Measurements from ENCODE around the gene PTDSS2.
"Not testable (repeated sequence)": the region's sequence is repeated elsewhere in the genome, so short reads cannot be mapped to it uniquely, and the experiment has no call there.

PTDSS2 gene
- total RNA-seq, result 11.6 to 18.4 (median 12.0) reads per million in 3 donors

GRCh38 chr11:449889-450808, at the start of gene PTDSS2:
Gene PTDSS2 (plus strand): TSS chr11:450279. CDS start chr11:450456, 177 bp downstream.
- Histone ChIP-seq H3K4me3 (ENCODE audit: insufficient read depth, low read depth, low read length, poor library complexity, severe bottlenecking) (peak within 1 kb of the TSS; percentile 91), H3K9me3 (ENCODE audit: control insufficient read depth, low read length) (no peaks in the 10 kb centered on the region), H3K27me3 (replicated peaks; ENCODE audit: control insufficient read depth, insufficient read depth, low read length, poor library complexity, severe bottlenecking) (no peaks in the 10 kb centered on the region), H3K36me3 (ENCODE audit: control insufficient read depth, insufficient read depth, low read length) (peaks cover 11% of the 10 kb centered on the region), H3K4me1 (ENCODE audit: control insufficient read depth, insufficient read depth, low read length, poor library complexity, severe bottlenecking) (peaks cover 24% of the 10 kb centered on the region), H3K27ac (ENCODE audit: insufficient read depth, low read length, poor library complexity, severe bottlenecking) (peak within 1 kb of the TSS; percentile 87)
- peak; percentile 87 to 92 (median 89) for DNase-seq

- H3K36me3 ChIP-seq (ENCODE audit: control insufficient read depth, insufficient read depth, low read length); H3K27me3 ChIP-seq (replicated peaks; ENCODE audit: control insufficient read depth, insufficient read depth, low read length, poor library complexity, severe bottlenecking); H3K27ac ChIP-seq (ENCODE audit: insufficient read depth, low read length, poor library complexity, severe bottlenecking); DNase-seq; H3K4me3 ChIP-seq (ENCODE audit: insufficient read depth, low read depth, low read length, poor library complexity, severe bottlenecking); H3K9me3 ChIP-seq (ENCODE audit: control insufficient read depth, low read length): not testable (repeated sequence)
- H3K4me1 ChIP-seq (ENCODE audit: control insufficient read depth, insufficient read depth, low read length, poor library complexity, severe bottlenecking), result peaks cover 15% of the 10 kb centered on the region
Observed at GRCh38 chr11:401196-401595, 48.9 kb upstream of the PTDSS2 start.

- H3K27ac ChIP-seq (ENCODE audit: insufficient read depth, low read length, poor library complexity, severe bottlenecking), result no peak overlapping the region
- peaks cover 4% of the 10 kb centered on the region for H3K36me3 ChIP-seq (ENCODE audit: control insufficient read depth, insufficient read depth, low read length)
- peaks cover 19% of the 10 kb centered on the region for H3K4me1 ChIP-seq (ENCODE audit: control insufficient read depth, insufficient read depth, low read length, poor library complexity, severe bottlenecking)
- no peaks in the 10 kb centered on the region for H3K9me3 ChIP-seq (ENCODE audit: control insufficient read depth, low read length)
- no peaks in the 10 kb centered on the region for H3K27me3 ChIP-seq (replicated peaks; ENCODE audit: control insufficient read depth, insufficient read depth, low read length, poor library complexity, severe bottlenecking)
- DNase-seq, result no peak
- H3K4me3 ChIP-seq (ENCODE audit: insufficient read depth, low read depth, low read length, poor library complexity, severe bottlenecking), result no peak overlapping the region
Observed at GRCh38 chr11:403021-403760, 46.9 kb upstream of the PTDSS2 start.

GRCh38 chr11:403761-404431, 46.2 kb upstream of the PTDSS2 start:
- H3K36me3 ChIP-seq (ENCODE audit: control insufficient read depth, insufficient read depth, low read length), result peaks cover 10% of the 10 kb centered on the region
- H3K4me1 ChIP-seq (ENCODE audit: control insufficient read depth, insufficient read depth, low read length, poor library complexity, severe bottlenecking), result peaks cover 19% of the 10 kb centered on the region
- H3K4me3 ChIP-seq (ENCODE audit: insufficient read depth, low read depth, low read length, poor library complexity, severe bottlenecking), result no peak overlapping the region
- H3K27ac ChIP-seq (ENCODE audit: insufficient read depth, low read length, poor library complexity, severe bottlenecking), result no peak overlapping the region
- H3K27me3 ChIP-seq (replicated peaks; ENCODE audit: control insufficient read depth, insufficient read depth, low read length, poor library complexity, severe bottlenecking), result no peaks in the 10 kb centered on the region
- DNase-seq, result no peak
- H3K9me3 ChIP-seq (ENCODE audit: control insufficient read depth, low read length), result no peaks in the 10 kb centered on the region

- peaks cover 19% of the 10 kb centered on the region for H3K4me1 ChIP-seq (ENCODE audit: control insufficient read depth, insufficient read depth, low read length, poor library complexity, severe bottlenecking)
- no peak for DNase-seq
- no peak overlapping the region for H3K27ac ChIP-seq (ENCODE audit: insufficient read depth, low read length, poor library complexity, severe bottlenecking)
- no peaks in the 10 kb centered on the region for H3K9me3 ChIP-seq (ENCODE audit: control insufficient read depth, low read length)
- no peak overlapping the region for H3K4me3 ChIP-seq (ENCODE audit: insufficient read depth, low read depth, low read length, poor library complexity, severe bottlenecking)
- H3K36me3 ChIP-seq (ENCODE audit: control insufficient read depth, insufficient read depth, low read length), result peaks cover 10% of the 10 kb centered on the region
- H3K27me3 ChIP-seq (replicated peaks; ENCODE audit: control insufficient read depth, insufficient read depth, low read length, poor library complexity, severe bottlenecking), result no peaks in the 10 kb centered on the region
Observed at GRCh38 chr11:404551-405264, 45.4 kb upstream of the PTDSS2 start.

- Histone ChIP-seq H3K36me3 (ENCODE audit: control insufficient read depth, insufficient read depth, low read length) (peaks cover 14% of the 10 kb centered on the region), H3K27ac (ENCODE audit: insufficient read depth, low read length, poor library complexity, severe bottlenecking) (no peak overlapping the region), H3K4me1 (ENCODE audit: control insufficient read depth, insufficient read depth, low read length, poor library complexity, severe bottlenecking) (peaks cover 19% of the 10 kb centered on the region), H3K9me3 (ENCODE audit: control insufficient read depth, low read length) (no peaks in the 10 kb centered on the region), H3K4me3 (ENCODE audit: insufficient read depth, low read depth, low read length, poor library complexity, severe bottlenecking) (no peak overlapping the region), H3K27me3 (replicated peaks; ENCODE audit: control insufficient read depth, insufficient read depth, low read length, poor library complexity, severe bottlenecking) (no peaks in the 10 kb centered on the region)
- no peak for DNase-seq
Observed at GRCh38 chr11:405323-405953, 44.6 kb upstream of the PTDSS2 start.

- H3K4me3 ChIP-seq (ENCODE audit: insufficient read depth, low read depth, low read length, poor library complexity, severe bottlenecking), result peak overlapping the region; percentile 32
- H3K4me1 ChIP-seq (ENCODE audit: control insufficient read depth, insufficient read depth, low read length, poor library complexity, severe bottlenecking), result peaks cover 19% of the 10 kb centered on the region
- peaks cover 14% of the 10 kb centered on the region for H3K36me3 ChIP-seq (ENCODE audit: control insufficient read depth, insufficient read depth, low read length)
- no peaks in the 10 kb centered on the region for H3K9me3 ChIP-seq (ENCODE audit: control insufficient read depth, low read length)
- H3K27ac ChIP-seq (ENCODE audit: insufficient read depth, low read length, poor library complexity, severe bottlenecking), result peak overlapping the region; percentile 71
- no peaks in the 10 kb centered on the region for H3K27me3 ChIP-seq (replicated peaks; ENCODE audit: control insufficient read depth, insufficient read depth, low read length, poor library complexity, severe bottlenecking)
- no peak for DNase-seq
Observed at GRCh38 chr11:405954-406795, 43.9 kb upstream of the PTDSS2 start.

- Histone ChIP-seq H3K27ac (ENCODE audit: insufficient read depth, low read length, poor library complexity, severe bottlenecking) (peak overlapping the region; percentile 71), H3K9me3 (ENCODE audit: control insufficient read depth, low read length) (no peaks in the 10 kb centered on the region), H3K4me3 (ENCODE audit: insufficient read depth, low read depth, low read length, poor library complexity, severe bottlenecking) (peak overlapping the region; percentile 32), H3K36me3 (ENCODE audit: control insufficient read depth, insufficient read depth, low read length) (peaks cover 14% of the 10 kb centered on the region), H3K27me3 (replicated peaks; ENCODE audit: control insufficient read depth, insufficient read depth, low read length, poor library complexity, severe bottlenecking) (no peaks in the 10 kb centered on the region), H3K4me1 (ENCODE audit: control insufficient read depth, insufficient read depth, low read length, poor library complexity, severe bottlenecking) (peaks cover 19% of the 10 kb centered on the region)
- peak; percentile 91 to 97 (median 93) for DNase-seq
Observed at GRCh38 chr11:406796-407650, 43.1 kb upstream of the PTDSS2 start.
